SK-N-SH (cell line): ENCODE data around the gene POLR1H. TPM values are rescaled to one million over a fixed set of nuclear protein-coding genes. Genes with fewer than 3 reads are reported as not detected.

Source experiments
- CTCF ChIA-PET: fragments of 300-600, 350-600 bp; formaldehyde crosslinking; extraction: SDS; loops from one replicate; lab custom pipeline; 2021; lab: Yijun Ruan, JAX
- POLR2A ChIA-PET: fragments of 350-600 bp; sonication (Branson Sonifier 250); formaldehyde crosslinking; extraction: SDS; loops from one replicate; lab custom pipeline; 2020; ENCODE audit warnings: antibody characterized with exemption, inconsistent platforms; lab: Yijun Ruan, JAX
- DNase-seq: peaks from one replicate; pipeline ENCODE4 v3.0.0; 2012
- H2AFZ ChIP-seq: fragments of 200-600 bp; sonication (generic); 2 replicates; pipeline ENCODE4 v1.8.1; 2016; ENCODE audit warnings: antibody characterized with exemption, mild to moderate bottlenecking, low read depth
- H3F3A ChIP-seq: fragments of 200-600 bp; sonication (generic); replicated peaks from 2 replicates; pipeline ENCODE3; 2016; ENCODE audit warnings: antibody characterized with exemption, mild to moderate bottlenecking; ENCODE audit not compliant: insufficient read depth
- H3K27ac ChIP-seq, 2 experiments: fragments of 200-500 bp in 1 of 2; fragments of 200-600 bp in 1 of 2; sonication (Bioruptor generic) in 1 of 2; sonication (generic), shearing (Covaris generic) in 1 of 2; 2 replicates each; pipeline versions ENCODE4 v1.5.1 to v1.6.1; 2014 to 2016; ENCODE audit warnings: low read depth in 2 of 2, inconsistent platforms in 1 of 2, low read length in 1 of 2, mild to moderate bottlenecking in 1 of 2, mixed read lengths in 1 of 2
- H3K27me3 ChIP-seq: fragments of 200-600 bp; sonication (generic), shearing (Covaris generic); 2 replicates; pipeline ENCODE4 v1.6.1; 2016; ENCODE audit warnings: mixed run types; ENCODE audit not compliant: insufficient read depth
- H3K36me3 ChIP-seq, 2 experiments: fragments of 200-500 bp in 1 of 2; fragments of 200-600 bp in 1 of 2; sonication (Bioruptor generic) in 1 of 2; sonication (generic) in 1 of 2; replicated peaks in 1 of 2; 2 replicates each; pipeline versions ENCODE3 to v1.5.1; 2014 to 2016; ENCODE audit warnings: low read length in 1 of 2, mild to moderate bottlenecking in 1 of 2; ENCODE audit not compliant: insufficient read depth in 2 of 2, control insufficient read depth in 1 of 2
- H3K4me1 ChIP-seq, 2 experiments: fragments of 200-500 bp in 1 of 2; fragments of 200-600 bp in 1 of 2; sonication (Bioruptor generic) in 1 of 2; sonication (generic), shearing (Covaris generic) in 1 of 2; 2 replicates each; pipeline versions ENCODE4 v1.5.1 to v1.6.1; 2014 to 2016; ENCODE audit warnings: low read depth in 1 of 2, low read length in 1 of 2, mixed run types in 1 of 2; ENCODE audit not compliant: insufficient read depth in 2 of 2, control insufficient read depth in 1 of 2
- H3K4me2 ChIP-seq: fragments of 200-600 bp; sonication (generic), shearing (Covaris generic); 2 replicates; pipeline ENCODE4 v1.6.1; 2017; ENCODE audit warnings: mixed run types
- H3K4me3 ChIP-seq, 2 experiments: fragments of 200-500 bp in 1 of 2; fragments of 200-600 bp in 1 of 2; sonication (Bioruptor generic) in 1 of 2; sonication (generic), shearing (Covaris generic) in 1 of 2; 2 replicates each; pipeline versions ENCODE4 v1.5.1 to v1.8.1; 2014 to 2016; ENCODE audit warnings: low read depth in 2 of 2, inconsistent platforms in 1 of 2, low read length in 1 of 2, mild to moderate bottlenecking in 1 of 2, mixed read lengths in 1 of 2, moderate library complexity in 1 of 2
- H3K79me2 ChIP-seq: fragments of 200-600 bp; sonication (generic); 2 replicates; pipeline ENCODE4 v1.8.1; 2017; ENCODE audit warnings: mild to moderate bottlenecking; ENCODE audit not compliant: insufficient read depth
- H3K9ac ChIP-seq: fragments of 200-600 bp; sonication (generic); 2 replicates; pipeline ENCODE4 v1.6.1; 2017; ENCODE audit warnings: mixed run types
- H3K9me2 ChIP-seq: fragments of 200-600 bp; sonication (generic); 2 replicates; pipeline ENCODE4 v1.6.1; 2017; ENCODE audit warnings: mixed run types
- H3K9me3 ChIP-seq: fragments of 200-600 bp; sonication (generic); 2 replicates; pipeline ENCODE4 v1.6.1; 2017; ENCODE audit warnings: mixed run types, mild to moderate bottlenecking, moderate library complexity
- H4K20me1 ChIP-seq: fragments of 200-600 bp; sonication (generic); 2 replicates; pipeline ENCODE4 v1.6.1; 2017; ENCODE audit warnings: mild to moderate bottlenecking, mixed run types; ENCODE audit not compliant: insufficient read depth
- CTCF ChIP-seq: fragments of 200-600 bp; sonication (generic); IDR thresholded peaks from 2 replicates; pipeline ENCODE4 v1.6.1; 2017; ENCODE audit warnings: antibody characterized with exemption, mild to moderate bottlenecking, moderate library complexity
- FOXM1 ChIP-seq: IDR thresholded peaks from 2 replicates; pipeline ENCODE4 v1.4.0; 2012; ENCODE audit warnings: low read depth, mild to moderate bottlenecking
- GATA2 ChIP-seq: sonication (generic); formaldehyde crosslinking; IDR thresholded peaks from 2 replicates; pipeline ENCODE4 v1.5.0; 2020; ENCODE audit warnings: mild to moderate bottlenecking, missing genetic modification reagents
- IRF3 ChIP-seq: fragments of 150-350 bp; IDR thresholded peaks from 2 replicates; pipeline ENCODE4 v1.6.1; 2016; ENCODE audit warnings: mild to moderate bottlenecking, low read depth, low read length
- MEF2A ChIP-seq: IDR thresholded peaks from 2 replicates; pipeline ENCODE4 v1.4.0; 2012; ENCODE audit warnings: low read depth, borderline replicate concordance
- NRF1 ChIP-seq: IDR thresholded peaks from 2 replicates; pipeline ENCODE4 v1.6.1; 2012; ENCODE audit warnings: low read depth, mild to moderate bottlenecking, low read length
- WGBS: methylation state at CpG from one replicate; pipeline ENCODE4 v1.1.6; 2017; ENCODE audit warnings: low lambda C conversion rate; 5-methylcytosine and 5-hydroxymethylcytosine counted together
- polyA plus RNA-seq, 3 experiments: library from polyadenylated mRNA; depleted of rRNA; stranded (reverse); fragments of >200 nt; gene quantifications; 2 replicates each; pipeline ENCODE4 v1.2.3, GENCODE V29; 2012

POLR1H gene
- polyA plus RNA-seq, 1 of the 3 experiments (the other 2 are of a cell fraction): 40.6 TPM

- peaks cover 66% of the 10 kb centered on the region for H3K27me3 ChIP-seq
Observed at GRCh38 chr6:30111266-30111856, 50.3 kb downstream of the POLR1H start.

GRCh38 chr6:30112402-30112994 lies 51.4 kb downstream of the POLR1H start:
- no peaks in the 10 kb centered on the region for H4K20me1 ChIP-seq
- no peak overlapping the region for H3K4me3 ChIP-seq
- ChIA-PET CTCF (interaction anchor here (1.0 to 2.7 kb wide), 8 partner anchors 9 to 57 kb away, joined by 3 to 15 read pairs (median 4); no protein-coding TSS in a partner anchor), POLR2A (no interaction called here)
- H3K36me3 ChIP-seq: no peaks in the 10 kb centered on the region
- DNase-seq: no peak
- H3K9ac ChIP-seq: no peak overlapping the region
- no peaks in the 10 kb centered on the region for H3K4me1 ChIP-seq
- no peak overlapping the region for H3K4me2 ChIP-seq
- H3K9me2 ChIP-seq: no peaks in the 10 kb centered on the region
- WGBS: 22% methylated on average over 9 of the region's 10 CpGs
- H3K27me3 ChIP-seq: peaks cover 65% of the 10 kb centered on the region
- no peaks in the 10 kb centered on the region for H3K79me2 ChIP-seq
- H3K27ac ChIP-seq: no peak overlapping the region
- TF ChIP-seq MEF2A (no peak), CTCF (no peak), GATA2 (no peak)
- no peak overlapping the region for H2AFZ ChIP-seq
- peaks cover 4% of the 10 kb centered on the region for H3F3A ChIP-seq
- H3K9me3 ChIP-seq: no peaks in the 10 kb centered on the region

More at GRCh38 chr6:30111266-30111856, 50.3 kb downstream of the POLR1H start:
- H3K9me3 ChIP-seq: no peaks in the 10 kb centered on the region
- no peaks in the 10 kb centered on the region for H3K79me2 ChIP-seq
- H3K4me2 ChIP-seq: no peak overlapping the region
- no peak overlapping the region for H3K27ac ChIP-seq
- 22% methylated on average over 25 of the region's 27 CpGs for WGBS
- no peak for TF ChIP-seq IRF3
- TF ChIP-seq NRF1: no peak
- no peak for TF ChIP-seq FOXM1
- TF ChIP-seq, all 33 proteins: peak for 0
- Histone ChIP-seq H3K36me3 (no peaks in the 10 kb centered on the region), H3K9me2 (no peaks in the 10 kb centered on the region), H3K9ac (no peak overlapping the region), H3F3A (peaks cover 4% of the 10 kb centered on the region), H4K20me1 (no peaks in the 10 kb centered on the region), H2AFZ (no peak overlapping the region), H3K4me3 (no peak overlapping the region), H3K4me1 (no peaks in the 10 kb centered on the region)
- POLR2A ChIA-PET: no interaction called here
- no peak for DNase-seq
- CTCF ChIA-PET: interaction anchor here (0.8 to 2.7 kb wide), 7 partner anchors 8 to 373 kb away, joined by 3 to 15 read pairs (median 5); no protein-coding TSS in a partner anchor
